WERI-Rb-1 (cell line): Measurements from ENCODE around the gene METTL25B.

Experiments used
- DNase-seq: peaks from one replicate; pipeline ENCODE4 v3.0.0-alpha.2; 2020
- H3K27ac ChIP-seq: fragments of 250-450 bp; sonication (Bioruptor Pico); 2 replicates; pipeline ENCODE4 v1.5.1; 2020; ENCODE audit warnings: mild to moderate bottlenecking, moderate library complexity
- H3K27me3 ChIP-seq: fragments of 250-450 bp; sonication (Bioruptor Pico); 2 replicates; pipeline ENCODE4 v1.5.1; 2021; ENCODE audit warnings: mild to moderate bottlenecking, low read depth, moderate library complexity; ENCODE audit not compliant: insufficient read depth, severe bottlenecking
- H3K36me3 ChIP-seq: fragments of 250-450 bp; sonication (Bioruptor Pico); 2 replicates; pipeline ENCODE4 v1.5.1; 2020; ENCODE audit warnings: mild to moderate bottlenecking, moderate library complexity
- H3K4me3 ChIP-seq: 2 replicates; pipeline ENCODE4 v1.5.1; 2011; ENCODE audit warnings: low read depth, mild to moderate bottlenecking, control low read depth, low read length
- H3K9me3 ChIP-seq: fragments of 250-450 bp; sonication (Bioruptor Pico); 2 replicates; pipeline ENCODE4 v1.5.1; 2021; ENCODE audit warnings: mild to moderate bottlenecking, moderate library complexity; ENCODE audit not compliant: severe bottlenecking
- CTCF ChIP-seq: IDR thresholded peaks from 2 replicates; pipeline ENCODE4 v1.5.1; 2011; ENCODE audit warnings: low read depth, mild to moderate bottlenecking, control low read depth, inconsistent platforms, low read length

METTL25B gene

GRCh38 chr1:156750191-156750672 lies 22.0 kb downstream of the METTL25B start:
- Histone ChIP-seq H3K4me3 (peak overlapping the region; percentile 87), H3K9me3 (no peaks in the 10 kb centered on the region), H3K27me3 (no peaks in the 10 kb centered on the region), H3K36me3 (peaks cover 55% of the 10 kb centered on the region), H3K27ac (peak overlapping the region; percentile 99)
- no peak for TF ChIP-seq CTCF
- DNase-seq: peak; percentile 64

DNA sequence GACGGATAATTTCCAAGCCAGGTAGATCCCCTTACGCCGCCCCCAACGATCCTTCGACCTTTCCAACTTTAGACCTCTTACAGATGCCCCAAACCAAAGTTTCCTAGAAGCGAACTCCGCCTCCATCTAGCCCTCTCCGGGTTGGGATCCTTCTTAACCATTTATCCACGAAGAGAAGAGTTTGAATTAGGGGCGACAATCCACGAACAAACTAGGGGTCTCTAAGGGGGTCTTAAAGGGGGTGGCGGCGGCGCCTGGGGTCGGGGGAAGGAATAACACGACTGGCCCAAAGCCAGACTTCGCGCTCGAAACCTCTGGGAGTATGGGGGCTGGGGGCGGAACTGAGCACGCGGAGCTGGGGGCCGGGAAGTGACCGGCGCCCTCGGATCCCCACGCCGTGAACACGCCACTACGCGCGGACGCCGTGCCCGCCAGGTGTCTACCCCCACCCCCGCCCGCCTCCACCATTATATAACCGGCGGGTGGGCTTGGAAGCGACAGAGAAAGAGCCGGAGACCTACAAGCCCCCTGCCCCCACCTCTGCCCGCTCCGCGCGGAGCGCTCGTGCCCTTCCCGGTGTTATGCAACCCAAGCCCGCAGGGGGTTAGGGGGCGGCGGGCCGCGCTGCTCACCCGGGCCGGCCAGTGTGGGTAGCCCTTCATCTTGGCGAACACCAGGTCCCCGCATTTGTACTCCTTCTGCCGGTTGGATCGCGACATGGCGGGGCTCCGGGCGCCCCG lies 22.6 kb downstream of the METTL25B start:
- H3K9me3 ChIP-seq: no peaks in the 10 kb centered on the region
- peak overlapping the region; percentile 87 for H3K4me3 ChIP-seq
- no peaks in the 10 kb centered on the region for H3K27me3 ChIP-seq
- peaks cover 49% of the 10 kb centered on the region for H3K36me3 ChIP-seq
- DNase-seq: peak; percentile 57
- peak overlapping the region; percentile 99 for H3K27ac ChIP-seq
- TF ChIP-seq CTCF: no peak

- H3K27ac ChIP-seq: peak within 1 kb of the TSS; percentile 99
- DNase-seq: no peak
Observed at GRCh38 chr1:156751451-156751756, 23.1 kb downstream of the METTL25B start, which contains the start of gene HDGF. HDGF (minus strand) TSS chr1:156751675; CDS start chr1:156751429, 246 bp downstream.

GRCh38 chr1:156751757-156752481 lies 23.6 kb downstream of the METTL25B start:
- peak; percentile 100 for DNase-seq
- no peaks in the 10 kb centered on the region for H3K27me3 ChIP-seq
- no peak for TF ChIP-seq CTCF
- H3K27ac ChIP-seq: peak overlapping the region; percentile 99
- peaks cover 43% of the 10 kb centered on the region for H3K36me3 ChIP-seq
- peak overlapping the region; percentile 87 for H3K4me3 ChIP-seq
- H3K9me3 ChIP-seq: no peaks in the 10 kb centered on the region

More at GRCh38 chr1:156751451-156751756, 23.1 kb downstream of the METTL25B start, which contains the start of gene HDGF:
- peak within 1 kb of the TSS; percentile 87 for H3K4me3 ChIP-seq
- no peak for TF ChIP-seq CTCF
- no peaks in the 10 kb centered on the region for H3K9me3 ChIP-seq
- H3K36me3 ChIP-seq: peaks cover 43% of the 10 kb centered on the region
- H3K27me3 ChIP-seq: no peaks in the 10 kb centered on the region

GRCh38 chr1:156752843-156753482 lies 24.7 kb downstream of the METTL25B start:
- H3K4me3 ChIP-seq: peak overlapping the region; percentile 87
- H3K36me3 ChIP-seq: peaks cover 37% of the 10 kb centered on the region
- no peaks in the 10 kb centered on the region for H3K27me3 ChIP-seq
- DNase-seq: no peak
- no peak for TF ChIP-seq CTCF
- no peaks in the 10 kb centered on the region for H3K9me3 ChIP-seq
- H3K27ac ChIP-seq: peak overlapping the region; percentile 99
